Esophagus (tissue), 2 donors: ENCODE measurements around the gene ARHGEF40. TPM values are rescaled to one million over a fixed set of nuclear protein-coding genes. Genes with fewer than 3 reads are reported as not detected.

Experiments used
- H3K27ac ChIP-seq, 2 donors: one replicate each; pipeline ENCODE4 v1.5.1; 2013; ENCODE audit warnings: low read depth in 2 of 2, mild to moderate bottlenecking in 2 of 2, inconsistent platforms in 1 of 2, low read length in 1 of 2, moderate library complexity in 1 of 2
- H3K27me3 ChIP-seq, 2 donors: one replicate each; pipeline ENCODE4 v1.6.1; 2013; ENCODE audit warnings: low read length in 2 of 2, control low read depth in 1 of 2, mild to moderate bottlenecking in 1 of 2; ENCODE audit not compliant: insufficient read depth in 2 of 2, control insufficient read depth in 1 of 2
- H3K36me3 ChIP-seq, 2 donors: one replicate each; pipeline ENCODE4 v1.6.1; 2013; ENCODE audit warnings: low read length in 1 of 2; ENCODE audit not compliant: control insufficient read depth in 2 of 2, insufficient read depth in 2 of 2
- H3K4me1 ChIP-seq, 2 donors: one replicate each; pipeline ENCODE4 v1.6.1; 2013; ENCODE audit warnings: low read length in 1 of 2; ENCODE audit not compliant: control insufficient read depth in 2 of 2, insufficient read depth in 2 of 2
- H3K4me3 ChIP-seq, 2 donors: one replicate each; pipeline ENCODE4 v1.5.1; 2013; ENCODE audit warnings: low read length in 2 of 2, mild to moderate bottlenecking in 2 of 2, low read depth in 1 of 2, moderate library complexity in 1 of 2
- H3K9me3 ChIP-seq, 2 donors: one replicate each; pipeline ENCODE4 v1.6.1; 2013; ENCODE audit warnings: mild to moderate bottlenecking in 2 of 2, low read depth in 1 of 2, low read length in 1 of 2, moderate library complexity in 1 of 2; ENCODE audit not compliant: control insufficient read depth in 2 of 2, insufficient read depth in 1 of 2
- WGBS, 2 donors: extraction: QIAGEN DNeasy Blood & Tissue Kit; methylation state at CpG; one replicate each; pipeline ENCODE4 v1.1.7; 2013; 5-methylcytosine and 5-hydroxymethylcytosine counted together
- polyA plus RNA-seq, 2 donors: library from polyadenylated mRNA; stranded (reverse); fragments of 200-250 nt; gene quantifications; one replicate each; pipeline ENCODE4 v1.2.3, GENCODE V29; 2013
- donor health status: healthy with polysubstance abuse.
- donor health status: Bipolar disorder and iron deficiency.

Gene ARHGEF40
- polyA plus RNA-seq, 2 donors, result 1.8 to 3.0 TPM

- 60 to 66% methylated on average over 3 of the region's 3 CpGs for WGBS, 2 donors
These were observed 43.2 kb upstream of the ARHGEF40 start for GRCh38 chr14:21026988-21027315.

GRCh38 chr14:21029917-21030316 is 40.2 kb upstream of the ARHGEF40 start, which contains the start of gene TPPP2:
Gene TPPP2 (plus strand): TSS chr14:21030217. CDS start chr14:21030582, 365 bp downstream.
- Histone ChIP-seq H3K27ac (no peak within 1 kb of the TSS), H3K27me3 (no peaks in the 10 kb centered on the region), H3K4me3 (no peak within 1 kb of the TSS), H3K36me3 (no peaks in the 10 kb centered on the region), H3K9me3 (no peaks in the 10 kb centered on the region), H3K4me1 (peaks cover 0 to 2% of the 10 kb centered on the region in 2 donors)
- 92 to 95% methylated on average over 5 of the region's 5 CpGs for WGBS, 2 donors

More at GRCh38 chr14:21026988-21027315, 43.2 kb upstream of the ARHGEF40 start:
- H3K4me1 ChIP-seq, result peaks cover 0 to 8% of the 10 kb centered on the region in 2 donors
- no peaks in the 10 kb centered on the region for H3K9me3 ChIP-seq
- H3K36me3 ChIP-seq, result peaks cover 0 to under 1% of the 10 kb centered on the region in 2 donors
- peak overlapping the region; percentile 65 to 81 for H3K27ac ChIP-seq
- no peaks in the 10 kb centered on the region for H3K27me3 ChIP-seq
- no peak overlapping the region for H3K4me3 ChIP-seq

- Histone ChIP-seq H3K36me3 (no peaks in the 10 kb centered on the region), H3K4me3 (no peak overlapping the region), H3K9me3 (no peaks in the 10 kb centered on the region), H3K27me3 (no peaks in the 10 kb centered on the region), H3K4me1 (peaks cover 0 to 2% of the 10 kb centered on the region in 2 donors), H3K27ac (no peak overlapping the region)
- WGBS, 2 donors, result 88 to 90% methylated on average over 12 of the region's 12 CpGs
These were observed 39.6 kb upstream of the ARHGEF40 start for GRCh38 chr14:21030531-21030930.

- Histone ChIP-seq H3K27ac (peak overlapping the region in 1 of 2 donors; percentile 38), H3K4me3 (no peak overlapping the region), H3K36me3 (no peaks in the 10 kb centered on the region), H3K27me3 (no peaks in the 10 kb centered on the region), H3K4me1 (peaks cover 0 to 2% of the 10 kb centered on the region in 2 donors), H3K9me3 (no peaks in the 10 kb centered on the region)
- 76 to 85% methylated on average over 5 of the region's 5 CpGs for WGBS, 2 donors
These were observed 37.6 kb upstream of the ARHGEF40 start for GRCh38 chr14:21032326-21033132.

- no peak overlapping the region for H3K4me3 ChIP-seq
- H3K9me3 ChIP-seq, result no peaks in the 10 kb centered on the region
- WGBS, 2 donors, result 82 to 91% methylated on average over 4 of the region's 4 CpGs
These were observed 36.9 kb upstream of the ARHGEF40 start for GRCh38 chr14:21033133-21033698.

GRCh38 chr14:21034707-21035106 is 35.4 kb upstream of the ARHGEF40 start, which contains the start of gene RNASE13:
Gene RNASE13 (minus strand): TSS chr14:21034807. CDS start chr14:21034288, 519 bp downstream.
- H3K9me3 ChIP-seq, result no peaks in the 10 kb centered on the region
- no peaks in the 10 kb centered on the region for H3K27me3 ChIP-seq
- H3K36me3 ChIP-seq, result no peaks in the 10 kb centered on the region
- no peak within 1 kb of the TSS for H3K27ac ChIP-seq
- no peak within 1 kb of the TSS for H3K4me3 ChIP-seq
- WGBS, 2 donors, result 79 to 84% methylated on average over 5 of the region's 5 CpGs
- H3K4me1 ChIP-seq, result peaks cover 0 to 6% of the 10 kb centered on the region in 2 donors

More at GRCh38 chr14:21033133-21033698, 36.9 kb upstream of the ARHGEF40 start:
- Histone ChIP-seq H3K27me3 (no peaks in the 10 kb centered on the region), H3K27ac (no peak overlapping the region), H3K4me1 (peaks cover 0 to 2% of the 10 kb centered on the region in 2 donors), H3K36me3 (no peaks in the 10 kb centered on the region)

GRCh38 chr14:21036751-21037150 is 33.4 kb upstream of the ARHGEF40 start:
- Histone ChIP-seq H3K27ac (no peak overlapping the region), H3K4me1 (peaks cover 0 to 6% of the 10 kb centered on the region in 2 donors), H3K9me3 (no peaks in the 10 kb centered on the region), H3K36me3 (no peaks in the 10 kb centered on the region), H3K4me3 (no peak overlapping the region), H3K27me3 (no peaks in the 10 kb centered on the region)
- whole genome bisulfite sequencing, 2 donors, result 86 to 89% methylated on average over 7 of the region's 7 CpGs

GRCh38 chr14:21037156-21037555 is 32.9 kb upstream of the ARHGEF40 start:
- no peaks in the 10 kb centered on the region for H3K27me3 ChIP-seq
- 82 to 87% methylated on average over 3 of the region's 3 CpGs for WGBS, 2 donors
- peak overlapping the region in 1 of 2 donors; percentile 33 for H3K27ac ChIP-seq
- peaks cover 0 to 7% of the 10 kb centered on the region in 2 donors for H3K4me1 ChIP-seq
- H3K4me3 ChIP-seq, result no peak overlapping the region
- H3K9me3 ChIP-seq, result no peaks in the 10 kb centered on the region
- H3K36me3 ChIP-seq, result no peaks in the 10 kb centered on the region

- H3K4me1 ChIP-seq, result peaks cover 0 to 21% of the 10 kb centered on the region in 2 donors
- H3K9me3 ChIP-seq, result no peaks in the 10 kb centered on the region
- H3K27me3 ChIP-seq, result no peaks in the 10 kb centered on the region
- peak overlapping the region; percentile 80 to 83 for H3K27ac ChIP-seq
- H3K36me3 ChIP-seq, result no peaks in the 10 kb centered on the region
- peak overlapping the region in 1 of 2 donors; percentile 11 for H3K4me3 ChIP-seq
- 17 to 22% methylated on average over 10 of the region's 10 CpGs for WGBS, 2 donors
These were observed 31.4 kb upstream of the ARHGEF40 start for GRCh38 chr14:21038441-21039422.
